Activated B cell treated with CpG ODN at 0.5 μM for 24 hours (primary cell): Measurements from ENCODE around the gene ERN1. TPM values are rescaled to one million over a fixed set of nuclear protein-coding genes. Genes with fewer than 3 reads are reported as not detected.

Experiments used
- ATAC-seq: fragments of 200-7000 bp; cut with Tn5 transposase; one replicate; pipeline ENCODE4 v1.10.0; 2021; ENCODE audit warnings: low read depth, mild to moderate bottlenecking, moderate library complexity
- CTCF ChIA-PET: fragments of 350-600 bp; sonication (Branson Sonifier 250); formaldehyde crosslinking; loops from one replicate; lab custom pipeline; 2021; ENCODE audit warnings: antibody characterized with exemption; lab: Charles Lee
- POLR2A ChIA-PET: fragments of 350-600 bp; sonication (Branson Sonifier 250); formaldehyde crosslinking; loops from one replicate; lab custom pipeline; 2021; ENCODE audit warnings: antibody characterized with exemption; lab: Charles Lee
- DNase-seq: peaks from one replicate; pipeline ENCODE4 v3.0.0; 2022
- H3K27ac Mint-ChIP-seq: one replicate; pipeline ENCODE4 v1.8.0; 2020; ENCODE audit warnings: mixed read lengths
- H3K27me3 Mint-ChIP-seq: one replicate; pipeline ENCODE4 v1.8.0; 2021; ENCODE audit warnings: mixed read lengths
- H3K36me3 Mint-ChIP-seq: one replicate; pipeline ENCODE4 v1.8.0; 2021; ENCODE audit warnings: low read depth, mixed read lengths
- H3K4me1 Mint-ChIP-seq: one replicate; pipeline ENCODE4 v1.8.0; 2021; ENCODE audit warnings: mixed read lengths
- H3K4me3 Mint-ChIP-seq: one replicate; pipeline ENCODE4 v1.8.0; 2020; ENCODE audit warnings: mild to moderate bottlenecking, mixed read lengths
- H3K9me3 Mint-ChIP-seq: one replicate; pipeline ENCODE4 v1.8.0; 2020; ENCODE audit warnings: mixed read lengths
- CTCF ChIP-seq: fragments of 200-600 bp; IDR thresholded peaks from one replicate; pipeline ENCODE4 v1.8.0; 2022; ENCODE audit warnings: antibody characterized with exemption, mild to moderate bottlenecking
- intact Hi-C: fragments of 100-400 bp; cut with micrococcal nuclease; formaldehyde crosslinking; loops from one replicate; pipeline ENCODE4 v1.15.1; 2024
- total RNA-seq: library from RNA; stranded (reverse); gene quantifications from 2 replicates; pipeline ENCODE4 v1.2.3, GENCODE V29; 2022

Gene ERN1
- total RNA-seq, 1 donor from 2014 or later: 12.9 TPM

GRCh38 chr17:64081802-64082799 lies 47.8 kb downstream of the ERN1 start:
- DNase-seq (no peak), ATAC-seq (no peak)
- CTCF ChIA-PET: no interaction called here
- no peaks in the 10 kb centered on the region for H3K36me3 Mint-ChIP-seq
- H3K4me1 Mint-ChIP-seq: peaks cover 6% of the 10 kb centered on the region
- intact Hi-C loops: no loop called here
- no peaks in the 10 kb centered on the region for H3K27me3 Mint-ChIP-seq
- H3K27ac Mint-ChIP-seq: no peak overlapping the region
- no peak overlapping the region for H3K4me3 Mint-ChIP-seq
- no peaks in the 10 kb centered on the region for H3K9me3 Mint-ChIP-seq
- TF ChIP-seq CTCF: no peak
- POLR2A ChIA-PET: interaction anchor here (1.6 kb wide), 1 partner anchor 64 kb away, joined by 4 read pairs; no protein-coding TSS in a partner anchor

GRCh38 chr17:64080174-64080618 lies 49.7 kb downstream of the ERN1 start:
- no peak overlapping the region for H3K4me3 Mint-ChIP-seq
- intact Hi-C loops: no loop called here
- no peaks in the 10 kb centered on the region for H3K27me3 Mint-ChIP-seq
- no peaks in the 10 kb centered on the region for H3K9me3 Mint-ChIP-seq
- H3K4me1 Mint-ChIP-seq: peaks cover 18% of the 10 kb centered on the region
- no peak for TF ChIP-seq CTCF
- no peak overlapping the region for H3K27ac Mint-ChIP-seq
- DNase-seq (no peak), ATAC-seq (no peak)
- ChIA-PET CTCF (interaction anchor here (0.6 to 1.3 kb wide), 3 partner anchors 53 to 58 kb away, joined by 3 to 4 read pairs (median 3); no protein-coding TSS in a partner anchor), POLR2A (no interaction called here)
- H3K36me3 Mint-ChIP-seq: no peaks in the 10 kb centered on the region

- no peak for DNase-seq
- intact Hi-C loops: no loop called here
- CTCF ChIA-PET: no interaction called here
These were observed 52.6 kb downstream of the ERN1 start for GRCh38 chr17:64077379-64077778.

GRCh38 chr17:64075913-64076312 lies 54.0 kb downstream of the ERN1 start:
- Mint-ChIP-seq H3K27ac (no peak overlapping the region), H3K4me3 (no peak overlapping the region), H3K4me1 (peaks cover 32% of the 10 kb centered on the region), H3K27me3 (no peaks in the 10 kb centered on the region), H3K9me3 (no peaks in the 10 kb centered on the region), H3K36me3 (peaks cover 6% of the 10 kb centered on the region)
- ChIA-PET POLR2A (interaction anchor here (1.2 to 2.7 kb wide), 3 partner anchors 12 to 70 kb away, joined by 3 to 21 read pairs (median 8); partner anchors contain the start of gene ERN1), CTCF (interaction anchor here (0.7 to 1.4 kb wide), 3 partner anchors 10 to 140 kb away, joined by 3 to 6 read pairs (median 3); no protein-coding TSS in a partner anchor)
- intact Hi-C loops: no loop called here
- DNase-seq: no peak
- TF ChIP-seq CTCF: no peak
- no peak for ATAC-seq

More at GRCh38 chr17:64077379-64077778, 52.6 kb downstream of the ERN1 start:
- H3K36me3 Mint-ChIP-seq: no peaks in the 10 kb centered on the region
- no peaks in the 10 kb centered on the region for H3K9me3 Mint-ChIP-seq
- POLR2A ChIA-PET: interaction anchor here (2.1 kb wide), 1 partner anchor 14 kb away, joined by 8 read pairs; no protein-coding TSS in a partner anchor
- no peak overlapping the region for H3K4me3 Mint-ChIP-seq
- H3K27ac Mint-ChIP-seq: no peak overlapping the region
- ATAC-seq: no peak
- H3K4me1 Mint-ChIP-seq: peaks cover 37% of the 10 kb centered on the region
- no peak for TF ChIP-seq CTCF
- H3K27me3 Mint-ChIP-seq: no peaks in the 10 kb centered on the region
